ENCODE data around the gene LSM4. TPM values are rescaled to one million over a fixed set of nuclear protein-coding genes. Genes with fewer than 3 reads are reported as not detected.
A peak's percentile ranks its signal among the peaks of the same experiment; 100 is the strongest.

The LSM4 gene
- polyA plus RNA-seq, 1 donor from 2014 or later, result 137 TPM

- H3K27ac Mint-ChIP-seq, result peak within 1 kb of the TSS; percentile 88 to 100 (median 95)
These were observed 48.6 kb downstream of the LSM4 start, which contains the start of gene IQCN for GRCh38 chr19:18274219-18274780. Gene IQCN, minus strand, starts transcription at chr19:18274452. Its CDS starts 4,974 bp downstream, at chr19:18269478.

GRCh38 chr19:18273561-18274218 lies 49.2 kb downstream of the LSM4 start:
- no peaks in the 10 kb centered on the region for H3K9me3 Mint-ChIP-seq

More at GRCh38 chr19:18274219-18274780, 48.6 kb downstream of the LSM4 start, which contains the start of gene IQCN:
- Mint-ChIP-seq H3K27me3 (no peaks in the 10 kb centered on the region), H3K4me1 (peaks cover 14 to 25% (median 20%) of the 10 kb centered on the region in 3 donors), H3K36me3 (peaks cover under 1% of the 10 kb centered on the region), H3K4me3 (peak within 1 kb of the TSS in 3 of 4 donors; percentile 55 to 99 (median 58)), H3K9me3 (no peaks in the 10 kb centered on the region)

GRCh38 chr19:18271433-18271841 lies 51.4 kb downstream of the LSM4 start:
- Mint-ChIP-seq H3K27ac (peak overlapping the region; percentile 83 to 100 (median 87)), H3K4me1 (peaks cover 2 to 17% (median 13%) of the 10 kb centered on the region in 3 donors), H3K36me3 (no peaks in the 10 kb centered on the region), H3K9me3 (no peaks in the 10 kb centered on the region), H3K4me3 (peak overlapping the region in 1 of 4 donors; percentile 99), H3K27me3 (no peaks in the 10 kb centered on the region)

More at GRCh38 chr19:18273561-18274218, 49.2 kb downstream of the LSM4 start:
- H3K27me3 Mint-ChIP-seq, result no peaks in the 10 kb centered on the region
- H3K4me1 Mint-ChIP-seq, result peaks cover 7 to 20% (median 18%) of the 10 kb centered on the region in 3 donors
- H3K27ac Mint-ChIP-seq, result peak overlapping the region; percentile 88 to 100 (median 95)
- no peaks in the 10 kb centered on the region for H3K36me3 Mint-ChIP-seq
- peak overlapping the region in 2 of 4 donors; percentile 58 to 99 for H3K4me3 Mint-ChIP-seq

GRCh38 chr19:18270326-18270725 lies 52.5 kb downstream of the LSM4 start:
- peaks cover 2% of the 10 kb centered on the region for H3K36me3 Mint-ChIP-seq
- H3K4me3 Mint-ChIP-seq, result peak overlapping the region in 1 of 4 donors; percentile 26
- H3K4me1 Mint-ChIP-seq, result peaks cover 0 to 12% (median 12%) of the 10 kb centered on the region in 3 donors
- H3K9me3 Mint-ChIP-seq, result no peaks in the 10 kb centered on the region
- H3K27ac Mint-ChIP-seq, result peak overlapping the region; percentile 53 to 100 (median 83)
- H3K27me3 Mint-ChIP-seq, result no peaks in the 10 kb centered on the region

GRCh38 chr19:18269070-18269723 lies 53.7 kb downstream of the LSM4 start:
- Mint-ChIP-seq H3K4me3 (peak overlapping the region in 1 of 4 donors; percentile 65), H3K36me3 (peaks cover 2% of the 10 kb centered on the region), H3K27me3 (no peaks in the 10 kb centered on the region), H3K27ac (peak overlapping the region; percentile 67 to 100 (median 71)), H3K4me1 (peaks cover 0 to 8% (median 4%) of the 10 kb centered on the region in 3 donors), H3K9me3 (no peaks in the 10 kb centered on the region)

DNA sequence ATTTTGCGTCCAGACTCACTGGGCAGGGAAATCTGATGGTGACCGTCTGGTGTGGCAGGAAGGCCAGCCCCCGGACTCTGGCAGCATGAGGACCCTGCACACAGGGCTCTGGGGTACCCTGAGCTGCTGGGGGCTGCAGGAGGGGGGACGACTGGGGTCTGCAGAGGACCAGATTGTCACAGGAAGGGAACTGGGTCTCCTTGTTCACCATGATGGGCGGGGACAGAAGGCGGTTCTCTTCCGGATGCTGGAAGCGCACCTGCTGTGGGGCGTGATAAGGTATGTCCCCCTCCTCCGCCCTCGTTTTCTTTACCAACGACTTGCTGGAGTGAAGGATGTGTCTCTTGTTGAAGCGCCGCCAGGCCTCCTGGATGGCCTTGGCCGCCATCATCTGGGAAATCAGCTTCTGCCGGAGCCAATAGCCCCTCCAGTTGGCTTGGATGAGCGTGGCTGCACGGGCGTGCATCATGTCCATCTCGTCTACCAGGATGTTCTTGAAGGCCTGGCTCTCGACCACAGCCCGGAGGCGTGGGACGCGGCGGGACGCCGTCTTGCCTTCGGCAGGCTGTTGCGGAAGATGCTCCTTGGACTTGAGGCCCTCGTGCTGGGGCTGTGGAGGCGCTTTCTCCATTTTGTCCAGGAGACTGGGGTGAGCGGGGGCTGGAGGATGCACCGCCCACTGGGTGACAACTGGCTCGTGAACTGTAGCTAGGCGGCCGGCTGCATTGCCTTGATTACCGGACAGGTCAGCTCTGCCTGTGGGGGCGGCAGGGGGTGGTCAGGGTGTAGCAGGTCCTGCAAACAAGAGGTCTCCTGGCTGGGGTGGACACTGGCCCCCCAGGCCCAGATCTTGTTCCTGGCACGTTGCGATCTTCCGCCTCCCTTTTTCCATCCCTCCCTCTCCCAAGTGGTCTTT lies 55.8 kb downstream of the LSM4 start:
- Mint-ChIP-seq H3K36me3 (peaks cover 2% of the 10 kb centered on the region), H3K4me3 (peak overlapping the region in 1 of 4 donors; percentile 52), H3K27me3 (no peaks in the 10 kb centered on the region), H3K9me3 (no peaks in the 10 kb centered on the region), H3K27ac (peak overlapping the region in 2 of 3 donors; percentile 74 to 81), H3K4me1 (peaks cover 0 to 6% (median 4%) of the 10 kb centered on the region in 3 donors)

GRCh38 chr19:18265582-18265981 lies 57.3 kb downstream of the LSM4 start:
- Mint-ChIP-seq H3K36me3 (peaks cover 2% of the 10 kb centered on the region), H3K4me1 (peaks cover 0 to 2% (median 0%) of the 10 kb centered on the region in 3 donors), H3K4me3 (peak overlapping the region in 2 of 4 donors; percentile 33 to 52), H3K9me3 (no peaks in the 10 kb centered on the region), H3K27me3 (no peaks in the 10 kb centered on the region), H3K27ac (peak overlapping the region; percentile 53 to 74 (median 59))

GRCh38 chr19:18264971-18265540 lies 57.8 kb downstream of the LSM4 start:
- Mint-ChIP-seq H3K27ac (peak overlapping the region in 2 of 3 donors; percentile 53 to 74), H3K36me3 (peaks cover 2% of the 10 kb centered on the region), H3K27me3 (no peaks in the 10 kb centered on the region), H3K4me1 (peaks cover 0 to 2% (median 0%) of the 10 kb centered on the region in 3 donors), H3K9me3 (no peaks in the 10 kb centered on the region), H3K4me3 (peak overlapping the region in 1 of 4 donors; percentile 33)

DNA sequence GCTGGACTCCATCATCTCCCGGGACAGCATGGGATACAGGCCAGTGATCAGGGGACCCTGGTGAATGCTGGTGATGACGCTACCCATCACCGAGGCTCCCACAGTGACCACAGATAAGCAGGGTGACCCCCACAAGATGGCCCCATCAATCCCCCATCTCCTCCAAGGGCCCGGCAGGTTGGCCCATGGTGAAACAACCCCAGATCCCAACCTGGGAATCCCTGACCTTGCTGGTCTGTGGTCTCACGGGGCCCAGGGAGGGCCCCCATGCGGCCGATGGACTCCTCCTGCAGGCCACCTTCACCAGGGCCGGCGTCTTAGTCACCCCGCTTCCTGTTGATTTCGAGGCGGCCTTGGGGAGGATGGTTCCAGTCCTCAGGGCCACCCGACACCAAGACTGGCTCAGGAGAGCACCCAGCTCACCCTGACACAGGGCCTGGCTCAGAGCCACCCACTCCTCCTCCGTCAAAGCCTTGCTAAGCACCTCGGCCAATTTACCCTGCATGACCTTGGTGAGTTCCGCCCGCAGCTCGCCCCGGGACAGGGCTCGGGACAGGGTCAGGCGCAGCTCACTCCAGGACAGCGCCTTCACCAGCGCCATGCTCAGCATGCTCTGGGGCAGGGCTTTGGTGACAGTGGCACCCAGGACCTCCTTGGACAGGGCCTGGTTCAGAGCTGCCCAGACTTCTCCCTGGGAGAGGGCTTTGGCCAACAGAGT lies 58.6 kb downstream of the LSM4 start:
- H3K27me3 Mint-ChIP-seq, result no peaks in the 10 kb centered on the region
- H3K4me3 Mint-ChIP-seq, result peak overlapping the region in 1 of 4 donors; percentile 26
- peak overlapping the region in 2 of 3 donors; percentile 39 to 74 for H3K27ac Mint-ChIP-seq
- H3K4me1 Mint-ChIP-seq, result peaks cover 0 to 2% (median 0%) of the 10 kb centered on the region in 3 donors
- H3K9me3 Mint-ChIP-seq, result no peaks in the 10 kb centered on the region
- peaks cover 2% of the 10 kb centered on the region for H3K36me3 Mint-ChIP-seq

DNA sequence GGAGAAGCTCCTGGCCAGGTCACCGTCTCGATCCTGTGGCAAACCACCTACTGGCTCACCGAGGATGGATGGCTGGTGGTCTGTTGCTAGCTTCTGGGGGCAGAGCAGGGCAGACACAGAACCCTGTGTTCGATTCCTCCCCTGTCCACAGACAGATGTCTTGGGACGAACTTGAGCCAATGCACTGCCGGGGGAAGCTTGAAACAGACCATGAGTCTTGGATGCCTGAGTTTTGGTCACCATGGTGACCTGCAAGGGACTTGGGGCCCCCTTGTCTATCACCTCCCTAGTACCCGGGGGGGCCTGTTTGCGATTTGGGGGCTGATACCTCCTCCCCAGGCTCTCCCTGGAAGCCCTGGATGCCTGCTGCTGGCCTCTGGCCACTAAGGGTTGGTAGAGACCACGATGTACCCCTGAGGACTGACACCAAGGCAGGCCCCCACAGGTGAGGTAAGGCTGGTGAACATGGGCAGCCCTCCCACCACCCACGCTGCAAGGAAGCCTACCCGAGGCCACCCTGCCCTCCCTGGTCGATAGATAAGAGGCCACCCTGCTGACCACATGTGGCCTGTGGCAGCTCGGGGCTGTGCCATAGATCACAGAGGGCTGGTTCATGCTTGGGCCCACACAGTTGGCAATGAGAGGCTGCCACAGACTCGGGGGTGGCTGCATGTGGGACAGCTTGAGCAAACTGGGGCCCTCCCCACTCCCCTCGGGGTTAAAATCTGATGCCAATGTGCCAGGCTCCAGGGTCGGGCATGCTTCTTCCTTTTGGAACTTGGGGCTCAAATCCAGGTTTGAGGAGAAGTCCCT lies 59.3 kb downstream of the LSM4 start:
- Mint-ChIP-seq H3K4me1 (no peaks in the 10 kb centered on the region), H3K9me3 (no peaks in the 10 kb centered on the region), H3K36me3 (peaks cover 2% of the 10 kb centered on the region), H3K27ac (peak overlapping the region in 2 of 3 donors; percentile 57 to 74), H3K4me3 (peak overlapping the region in 1 of 4 donors; percentile 26), H3K27me3 (no peaks in the 10 kb centered on the region)

- H3K27ac Mint-ChIP-seq, result peak overlapping the region in 1 of 3 donors; percentile 74
- peak overlapping the region in 1 of 4 donors; percentile 13 for H3K4me3 Mint-ChIP-seq
- no peaks in the 10 kb centered on the region for H3K9me3 Mint-ChIP-seq
- no peaks in the 10 kb centered on the region for H3K4me1 Mint-ChIP-seq
- no peaks in the 10 kb centered on the region for H3K27me3 Mint-ChIP-seq
- H3K36me3 Mint-ChIP-seq, result peaks cover 2% of the 10 kb centered on the region
These were observed 60.0 kb downstream of the LSM4 start for GRCh38 chr19:18262917-18263316.

- Mint-ChIP-seq H3K9me3 (no peaks in the 10 kb centered on the region), H3K4me3 (peak overlapping the region in 1 of 4 donors; percentile 61), H3K27me3 (no peaks in the 10 kb centered on the region), H3K27ac (peak overlapping the region in 1 of 3 donors; percentile 74), H3K36me3 (peaks cover 2% of the 10 kb centered on the region), H3K4me1 (no peaks in the 10 kb centered on the region)
These were observed 60.7 kb downstream of the LSM4 start for GRCh38 chr19:18262144-18262543.

DNA sequence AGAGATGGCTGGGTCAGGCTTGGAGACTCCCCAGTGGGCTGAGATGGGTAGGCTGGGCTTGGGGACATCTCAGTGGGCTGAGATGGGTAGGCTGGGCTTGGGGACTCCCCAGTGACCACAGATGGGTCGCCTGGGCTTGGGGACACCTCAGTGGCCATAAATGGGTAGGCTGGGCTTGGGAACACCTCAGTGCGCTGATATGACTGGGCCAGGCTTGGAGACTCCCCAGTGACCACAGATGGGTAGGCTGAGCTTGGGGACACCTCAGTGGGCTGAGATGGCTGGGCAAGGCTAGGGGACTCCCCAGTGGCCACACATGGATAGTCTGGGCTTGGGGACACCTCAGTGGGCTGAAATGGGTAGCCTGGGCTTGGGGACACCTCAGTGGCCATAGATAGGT lies 61.4 kb downstream of the LSM4 start:
- peak overlapping the region in 2 of 3 donors; percentile 67 to 74 for H3K27ac Mint-ChIP-seq
- no peaks in the 10 kb centered on the region for H3K4me1 Mint-ChIP-seq
- no peaks in the 10 kb centered on the region for H3K9me3 Mint-ChIP-seq
- H3K27me3 Mint-ChIP-seq, result no peaks in the 10 kb centered on the region
- no peak overlapping the region for H3K4me3 Mint-ChIP-seq
- H3K36me3 Mint-ChIP-seq, result peaks cover 4% of the 10 kb centered on the region
